Hepatocyte (in vitro differentiated cells): Measurements from ENCODE around the gene MED13L.

Experiments used
- EZH2 ChIP-seq: fragments of 200-600 bp; sonication (generic); IDR thresholded peaks from 2 replicates; pipeline ENCODE4 v1.6.1; 2016; ENCODE audit warnings: antibody characterized with exemption, mild to moderate bottlenecking, borderline replicate concordance
- TF ChIP-seq, protein P1 (sequence below): fragments of 200-600 bp; sonication (generic); IDR thresholded peaks from 2 replicates; pipeline ENCODE4 v1.5.1; 2016; ENCODE audit warnings: antibody characterized with exemption, mild to moderate bottlenecking; ENCODE audit not compliant: poor library complexity

DNA sequence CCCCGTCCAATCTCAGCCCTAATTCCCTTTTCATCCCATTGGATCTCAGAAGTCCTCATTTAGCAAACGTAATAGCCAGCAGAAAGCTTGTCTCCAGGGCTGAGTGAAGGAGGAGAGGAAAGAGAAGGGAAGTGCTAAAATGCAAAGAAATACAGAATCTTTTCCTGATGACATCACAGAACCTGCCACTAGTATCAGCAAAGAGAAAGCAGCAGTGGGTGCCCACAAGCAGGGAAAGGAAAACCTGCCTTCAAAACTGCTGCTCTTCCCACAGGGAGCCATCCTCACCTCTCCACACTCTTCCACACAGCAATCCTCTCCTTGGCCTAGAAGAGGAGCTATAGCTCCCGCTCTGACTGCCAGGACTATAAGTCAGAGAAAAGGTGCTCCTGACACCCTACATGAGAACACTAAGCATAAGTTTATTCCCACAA, 11.3 kb downstream of the MED13L start:
- no peak for TF ChIP-seq EZH2
- TF ChIP-seq, protein P1, sequence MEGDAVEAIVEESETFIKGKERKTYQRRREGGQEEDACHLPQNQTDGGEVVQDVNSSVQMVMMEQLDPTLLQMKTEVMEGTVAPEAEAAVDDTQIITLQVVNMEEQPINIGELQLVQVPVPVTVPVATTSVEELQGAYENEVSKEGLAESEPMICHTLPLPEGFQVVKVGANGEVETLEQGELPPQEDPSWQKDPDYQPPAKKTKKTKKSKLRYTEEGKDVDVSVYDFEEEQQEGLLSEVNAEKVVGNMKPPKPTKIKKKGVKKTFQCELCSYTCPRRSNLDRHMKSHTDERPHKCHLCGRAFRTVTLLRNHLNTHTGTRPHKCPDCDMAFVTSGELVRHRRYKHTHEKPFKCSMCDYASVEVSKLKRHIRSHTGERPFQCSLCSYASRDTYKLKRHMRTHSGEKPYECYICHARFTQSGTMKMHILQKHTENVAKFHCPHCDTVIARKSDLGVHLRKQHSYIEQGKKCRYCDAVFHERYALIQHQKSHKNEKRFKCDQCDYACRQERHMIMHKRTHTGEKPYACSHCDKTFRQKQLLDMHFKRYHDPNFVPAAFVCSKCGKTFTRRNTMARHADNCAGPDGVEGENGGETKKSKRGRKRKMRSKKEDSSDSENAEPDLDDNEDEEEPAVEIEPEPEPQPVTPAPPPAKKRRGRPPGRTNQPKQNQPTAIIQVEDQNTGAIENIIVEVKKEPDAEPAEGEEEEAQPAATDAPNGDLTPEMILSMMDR = peak; percentile 16
